Lung microvascular endothelial cell (primary cell): Measurements from ENCODE around the gene ERP44. TPM values are rescaled to one million over a fixed set of nuclear protein-coding genes. Genes with fewer than 3 reads are reported as not detected.
"Not testable (repeated sequence)": the region's sequence is repeated elsewhere in the genome, so short reads cannot be mapped to it uniquely, and the experiment has no call there.

Source experiments
- DNase-seq, 2 donors: peaks; one replicate each; pipeline versions ENCODE4 v3.0.0 to v3.0.0-alpha.2; 2010; ENCODE audit warnings: low read depth in 2 of 2
- total RNA-seq: library from RNA; depleted of rRNA; stranded (reverse); fragments of >200 nt; gene quantifications from 2 replicates; pipeline ENCODE4 v1.2.1, GENCODE V29; 2014

Gene ERP44
- total RNA-seq, result 5.7 and 7.7 TPM in 2 replicates

- peak; percentile 99 for DNase-seq
These were observed at the start of gene ERP44, which contains the start of gene INVS for GRCh38 chr9:100098887-100099721. Gene ERP44 (minus strand): TSS chr9:100099000. CDS start chr9:100098840, 160 bp downstream. Gene INVS (plus strand): TSS chr9:100099243. CDS start chr9:100104522, 5,279 bp downstream.

GRCh38 chr9:100145976-100146375 is 47.2 kb upstream of the ERP44 start:
- not testable (repeated sequence) for DNase-seq

- DNase-seq, result not testable (repeated sequence)
These were observed 46.6 kb upstream of the ERP44 start for GRCh38 chr9:100145167-100145934.

- not testable (repeated sequence) for DNase-seq
These were observed 43.1 kb upstream of the ERP44 start for GRCh38 chr9:100141862-100142261.

GRCh38 chr9:100140303-100140702 is 41.5 kb upstream of the ERP44 start:
- DNase-seq, result not testable (repeated sequence)

GRCh38 chr9:100136799-100137198 is 38.0 kb upstream of the ERP44 start:
- peak; percentile 10 to 19 for DNase-seq

- DNase-seq, result no peak
These were observed 35.9 kb upstream of the ERP44 start for GRCh38 chr9:100134731-100135130.

GRCh38 chr9:100131875-100132430 is 33.2 kb upstream of the ERP44 start:
- DNase-seq, result no peak

- no peak for DNase-seq
These were observed 32.4 kb upstream of the ERP44 start for GRCh38 chr9:100131216-100131615.

GRCh38 chr9:100129772-100130171 is 31.0 kb upstream of the ERP44 start:
- no peak for DNase-seq

- no peak for DNase-seq
These were observed 27.6 kb upstream of the ERP44 start for GRCh38 chr9:100126423-100126822.

GRCh38 chr9:100125910-100126309 is 27.1 kb upstream of the ERP44 start:
- no peak for DNase-seq

- DNase-seq, result no peak
These were observed 26.4 kb upstream of the ERP44 start for GRCh38 chr9:100125236-100125635.

- no peak for DNase-seq
These were observed 21.5 kb upstream of the ERP44 start for GRCh38 chr9:100120286-100120685.

GRCh38 chr9:100117316-100117715 is 18.5 kb upstream of the ERP44 start:
- no peak for DNase-seq

- DNase-seq, result no peak
These were observed 14.0 kb upstream of the ERP44 start for GRCh38 chr9:100112677-100113336.

GRCh38 chr9:100111235-100111634 is 12.4 kb upstream of the ERP44 start:
- DNase-seq, result peak; percentile 63 to 73

GRCh38 chr9:100108559-100108958 is 9.8 kb upstream of the ERP44 start:
- peak; percentile 16 to 49 for DNase-seq

- DNase-seq, result no peak
These were observed 7.8 kb upstream of the ERP44 start for GRCh38 chr9:100106616-100107015.

GRCh38 chr9:100105861-100106260 is 7.1 kb upstream of the ERP44 start:
- no peak for DNase-seq

GRCh38 chr9:100104314-100104713 is 5.5 kb upstream of the ERP44 start:
- no peak for DNase-seq

GRCh38 chr9:100101608-100102007 is 2.8 kb upstream of the ERP44 start:
- DNase-seq, result no peak
